HL-60 (cell line): ENCODE results near the gene ST6GALNAC3.

ENCODE experiments used
- DNase-seq, 2 experiments: peaks; one replicate each; pipeline ENCODE4 v3.0.0-alpha.2; 2010 to 2020; ENCODE audit warnings: low read depth in 1 of 2, low spot score in 1 of 2
- H3K27ac ChIP-seq: fragments of 250-450 bp; sonication (Bioruptor Pico); replicated peaks from 2 replicates; pipeline ENCODE4 v1.5.1; 2020; ENCODE audit warnings: mild to moderate bottlenecking, moderate library complexity
- H3K27me3 ChIP-seq: fragments of 250-450 bp; sonication (Bioruptor Pico); 2 replicates; pipeline ENCODE4 v1.5.1; 2021; ENCODE audit warnings: mild to moderate bottlenecking, moderate library complexity; ENCODE audit not compliant: insufficient read depth, poor library complexity, severe bottlenecking
- H3K4me3 ChIP-seq: replicated peaks from 2 replicates; pipeline ENCODE4 v1.5.1; 2011; ENCODE audit warnings: mild to moderate bottlenecking, control low read depth, low read length; ENCODE audit not compliant: insufficient read depth
- GABPA ChIP-seq: IDR thresholded peaks from 2 replicates; pipeline ENCODE4 v1.6.1; 2012; ENCODE audit warnings: low read depth
- POLR2AphosphoS5 ChIP-seq: IDR thresholded peaks from 2 replicates; pipeline ENCODE4 v1.6.1; 2012; ENCODE audit warnings: low read depth
- REST ChIP-seq: IDR thresholded peaks from 2 replicates; pipeline ENCODE4 v1.6.1; 2012; ENCODE audit warnings: low read depth; ENCODE audit not compliant: insufficient replicate concordance
- SPI1 ChIP-seq: IDR thresholded peaks from 2 replicates; pipeline ENCODE4 v1.6.1; 2012; ENCODE audit warnings: low read depth, mild to moderate bottlenecking, borderline replicate concordance
- TF ChIP-seq, protein P1 (sequence below): IDR thresholded peaks from one replicate; pipeline ENCODE4 v1.5.1; 2011; ENCODE audit warnings: low read length, control low read depth, inconsistent platforms; ENCODE audit not compliant: insufficient read depth

ST6GALNAC3 gene

GRCh38 chr1:76615253-76616035 is 540.9 kb downstream of the ST6GALNAC3 start:
- TF ChIP-seq REST, result no peak
- TF ChIP-seq, protein P1, sequence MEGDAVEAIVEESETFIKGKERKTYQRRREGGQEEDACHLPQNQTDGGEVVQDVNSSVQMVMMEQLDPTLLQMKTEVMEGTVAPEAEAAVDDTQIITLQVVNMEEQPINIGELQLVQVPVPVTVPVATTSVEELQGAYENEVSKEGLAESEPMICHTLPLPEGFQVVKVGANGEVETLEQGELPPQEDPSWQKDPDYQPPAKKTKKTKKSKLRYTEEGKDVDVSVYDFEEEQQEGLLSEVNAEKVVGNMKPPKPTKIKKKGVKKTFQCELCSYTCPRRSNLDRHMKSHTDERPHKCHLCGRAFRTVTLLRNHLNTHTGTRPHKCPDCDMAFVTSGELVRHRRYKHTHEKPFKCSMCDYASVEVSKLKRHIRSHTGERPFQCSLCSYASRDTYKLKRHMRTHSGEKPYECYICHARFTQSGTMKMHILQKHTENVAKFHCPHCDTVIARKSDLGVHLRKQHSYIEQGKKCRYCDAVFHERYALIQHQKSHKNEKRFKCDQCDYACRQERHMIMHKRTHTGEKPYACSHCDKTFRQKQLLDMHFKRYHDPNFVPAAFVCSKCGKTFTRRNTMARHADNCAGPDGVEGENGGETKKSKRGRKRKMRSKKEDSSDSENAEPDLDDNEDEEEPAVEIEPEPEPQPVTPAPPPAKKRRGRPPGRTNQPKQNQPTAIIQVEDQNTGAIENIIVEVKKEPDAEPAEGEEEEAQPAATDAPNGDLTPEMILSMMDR, result no peak
- TF ChIP-seq POLR2AphosphoS5, result no peak
- no peak for TF ChIP-seq SPI1
- TF ChIP-seq GABPA, result no peak
- DNase-seq, result no peak
- Histone ChIP-seq H3K4me3 (no peak overlapping the region), H3K27me3 (no peaks in the 10 kb centered on the region), H3K27ac (no peak overlapping the region)

- Histone ChIP-seq H3K27ac (no peak overlapping the region), H3K4me3 (no peak overlapping the region), H3K27me3 (no peaks in the 10 kb centered on the region)
- no peak for DNase-seq
- TF ChIP-seq REST (no peak), GABPA (no peak), SPI1 (no peak)
Observed at GRCh38 chr1:76620371-76620770, 545.8 kb downstream of the ST6GALNAC3 start.

GRCh38 chr1:76622774-76623528 is 548.4 kb downstream of the ST6GALNAC3 start:
- TF ChIP-seq SPI1 (no peak), REST (no peak), POLR2AphosphoS5 (no peak), GABPA (no peak)
- TF ChIP-seq, protein P1, result no peak
- Histone ChIP-seq H3K27me3 (no peaks in the 10 kb centered on the region), H3K27ac (no peak overlapping the region), H3K4me3 (no peak overlapping the region)
- DNase-seq, result no peak
